Stimulated activated naive CD8-positive, alpha-beta T cell treated with anti-CD3 and anti-CD28 coated beads, Interleukin-15, Interleukin-2, amounts not matched to agents 100 ng/mL and 50 ng/mL, for 24 hours (primary cell): Measurements from ENCODE around the gene ENSA.
"Not testable (repeated sequence)": the region's sequence is repeated elsewhere in the genome, so short reads cannot be mapped to it uniquely, and the experiment has no call there.

Experiments
- H3K27ac Mint-ChIP-seq: one replicate; pipeline ENCODE4 v1.8.0; 2021; ENCODE audit warnings: mild to moderate bottlenecking, mixed read lengths
- H3K27me3 Mint-ChIP-seq: one replicate; pipeline ENCODE4 v1.8.0; 2021; ENCODE audit warnings: mixed read lengths
- H3K36me3 Mint-ChIP-seq: one replicate; pipeline ENCODE4 v1.8.0; 2021; ENCODE audit warnings: low read depth, mixed read lengths
- H3K4me1 Mint-ChIP-seq: one replicate; pipeline ENCODE4 v1.8.0; 2021; ENCODE audit warnings: low read depth, mixed read lengths
- H3K4me3 Mint-ChIP-seq: one replicate; pipeline ENCODE4 v1.8.0; 2021; ENCODE audit warnings: mild to moderate bottlenecking, mixed read lengths
- H3K9me3 Mint-ChIP-seq: one replicate; pipeline ENCODE4 v1.8.0; 2021; ENCODE audit warnings: mixed read lengths

ENSA gene

GRCh38 chr1:150579945-150580642 is 49.3 kb downstream of the ENSA start:
- H3K27me3 Mint-ChIP-seq: no peaks in the 10 kb centered on the region
- H3K4me1 Mint-ChIP-seq: peaks cover 37% of the 10 kb centered on the region
- no peaks in the 10 kb centered on the region for H3K9me3 Mint-ChIP-seq
- H3K4me3 Mint-ChIP-seq: peak overlapping the region; percentile 93
- peak overlapping the region; percentile 93 for H3K27ac Mint-ChIP-seq
- H3K36me3 Mint-ChIP-seq: peaks cover 43% of the 10 kb centered on the region

- H3K4me3 Mint-ChIP-seq: peak within 1 kb of the TSS; percentile 100
- peaks cover 51% of the 10 kb centered on the region for H3K36me3 Mint-ChIP-seq
- no peaks in the 10 kb centered on the region for H3K27me3 Mint-ChIP-seq
- H3K27ac Mint-ChIP-seq: peak within 1 kb of the TSS; percentile 99
- H3K4me1 Mint-ChIP-seq: peaks cover 44% of the 10 kb centered on the region
- no peaks in the 10 kb centered on the region for H3K9me3 Mint-ChIP-seq
Observed at GRCh38 chr1:150579110-150579944, 50.1 kb downstream of the ENSA start, which contains the start of gene MCL1. TSS of gene MCL1 (minus strand) at chr1:150579610. CDS start at chr1:150579530, 80 bp downstream.

GRCh38 chr1:150578272-150579109 is 50.9 kb downstream of the ENSA start:
- H3K4me3 Mint-ChIP-seq: peak overlapping the region; percentile 100
- peak overlapping the region; percentile 99 for H3K27ac Mint-ChIP-seq
- peaks cover 59% of the 10 kb centered on the region for H3K36me3 Mint-ChIP-seq
- peaks cover 53% of the 10 kb centered on the region for H3K4me1 Mint-ChIP-seq
- no peaks in the 10 kb centered on the region for H3K27me3 Mint-ChIP-seq
- no peaks in the 10 kb centered on the region for H3K9me3 Mint-ChIP-seq

- Mint-ChIP-seq H3K27ac (peak overlapping the region; percentile 99), H3K9me3 (no peaks in the 10 kb centered on the region), H3K4me3 (peak overlapping the region; percentile 100), H3K4me1 (peaks cover 60% of the 10 kb centered on the region), H3K27me3 (no peaks in the 10 kb centered on the region), H3K36me3 (peaks cover 67% of the 10 kb centered on the region)
Observed at GRCh38 chr1:150577557-150578271, 51.7 kb downstream of the ENSA start.

- no peaks in the 10 kb centered on the region for H3K9me3 Mint-ChIP-seq
- H3K27me3 Mint-ChIP-seq: no peaks in the 10 kb centered on the region
- peak overlapping the region; percentile 100 for H3K4me3 Mint-ChIP-seq
- peak overlapping the region; percentile 99 for H3K27ac Mint-ChIP-seq
- H3K36me3 Mint-ChIP-seq: peaks cover 71% of the 10 kb centered on the region
- peaks cover 63% of the 10 kb centered on the region for H3K4me1 Mint-ChIP-seq
Observed at GRCh38 chr1:150576794-150577556, 52.4 kb downstream of the ENSA start.

- Mint-ChIP-seq H3K4me1 (peaks cover 68% of the 10 kb centered on the region), H3K27ac (peak overlapping the region; percentile 96), H3K9me3 (no peaks in the 10 kb centered on the region), H3K36me3 (peaks cover 73% of the 10 kb centered on the region), H3K4me3 (peak overlapping the region; percentile 100), H3K27me3 (no peaks in the 10 kb centered on the region)
Observed at GRCh38 chr1:150576367-150576711, 53.1 kb downstream of the ENSA start.

- H3K4me3 Mint-ChIP-seq: peak overlapping the region; percentile 100
- peaks cover 79% of the 10 kb centered on the region for H3K36me3 Mint-ChIP-seq
- H3K4me1 Mint-ChIP-seq: peaks cover 69% of the 10 kb centered on the region
- no peaks in the 10 kb centered on the region for H3K9me3 Mint-ChIP-seq
- H3K27me3 Mint-ChIP-seq: no peaks in the 10 kb centered on the region
- peak overlapping the region; percentile 96 for H3K27ac Mint-ChIP-seq
Observed at GRCh38 chr1:150575518-150576366, 53.7 kb downstream of the ENSA start.

GRCh38 chr1:150575072-150575489 is 54.3 kb downstream of the ENSA start:
- Mint-ChIP-seq H3K9me3 (no peaks in the 10 kb centered on the region), H3K27ac (peak overlapping the region; percentile 96), H3K4me3 (peak overlapping the region; percentile 100), H3K36me3 (peaks cover 83% of the 10 kb centered on the region), H3K27me3 (no peaks in the 10 kb centered on the region), H3K4me1 (peaks cover 69% of the 10 kb centered on the region)

GRCh38 chr1:150574260-150575071 is 54.9 kb downstream of the ENSA start:
- no peaks in the 10 kb centered on the region for H3K27me3 Mint-ChIP-seq
- H3K4me1 Mint-ChIP-seq: peaks cover 71% of the 10 kb centered on the region
- no peaks in the 10 kb centered on the region for H3K9me3 Mint-ChIP-seq
- H3K27ac Mint-ChIP-seq: peak overlapping the region; percentile 96
- H3K36me3 Mint-ChIP-seq: peaks cover 88% of the 10 kb centered on the region
- H3K4me3 Mint-ChIP-seq: peak overlapping the region; percentile 100

- H3K27ac Mint-ChIP-seq: peak overlapping the region; percentile 91
- peak overlapping the region; percentile 81 for H3K4me3 Mint-ChIP-seq
- H3K4me1 Mint-ChIP-seq: peaks cover 76% of the 10 kb centered on the region
- H3K36me3 Mint-ChIP-seq: peaks cover 84% of the 10 kb centered on the region
- not testable (repeated sequence) for H3K9me3 Mint-ChIP-seq, H3K27me3 Mint-ChIP-seq
Observed at GRCh38 chr1:150573648-150574071, 55.8 kb downstream of the ENSA start.

GRCh38 chr1:150572918-150573647 is 56.3 kb downstream of the ENSA start:
- peaks cover 78% of the 10 kb centered on the region for H3K4me1 Mint-ChIP-seq
- H3K27ac Mint-ChIP-seq: peak overlapping the region; percentile 91
- no peaks in the 10 kb centered on the region for H3K9me3 Mint-ChIP-seq
- H3K27me3 Mint-ChIP-seq: no peaks in the 10 kb centered on the region
- peak overlapping the region; percentile 81 for H3K4me3 Mint-ChIP-seq
- peaks cover 79% of the 10 kb centered on the region for H3K36me3 Mint-ChIP-seq
